Suppressor macrophage treated with lipopolysaccharide for 1 hour (primary cell): Measurements from ENCODE around the gene RUSF1.
A peak's percentile ranks its signal among the peaks of the same experiment; 100 is the strongest.
"Not testable (repeated sequence)": the region's sequence is repeated elsewhere in the genome, so short reads cannot be mapped to it uniquely, and the experiment has no call there.

Experiments used
- DNase-seq, 3 donors: peaks; one replicate each; pipeline ENCODE4 v3.0.0-alpha.2; 2020 to 2022

Gene RUSF1

DNA sequence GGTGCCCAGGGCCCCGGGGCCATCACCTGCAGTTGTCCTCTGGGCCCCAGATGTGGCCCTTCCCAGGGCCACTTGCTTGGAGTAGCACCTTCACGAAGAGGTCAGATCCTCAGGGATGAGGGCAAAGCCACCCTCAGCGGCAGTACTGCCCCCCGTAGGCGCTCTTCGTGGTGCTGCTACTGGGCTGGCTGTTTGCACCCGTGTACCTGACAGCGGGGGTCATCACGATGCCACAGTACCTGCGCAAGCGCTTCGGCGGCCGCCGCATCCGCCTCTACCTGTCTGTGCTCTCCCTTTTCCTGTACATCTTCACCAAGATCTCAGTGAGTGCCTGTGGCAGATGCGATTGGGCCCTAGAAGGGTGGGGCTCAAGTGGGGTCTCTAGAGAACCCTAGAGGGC is 22.6 kb downstream of the RUSF1 start:
- no peak for DNase-seq

DNA sequence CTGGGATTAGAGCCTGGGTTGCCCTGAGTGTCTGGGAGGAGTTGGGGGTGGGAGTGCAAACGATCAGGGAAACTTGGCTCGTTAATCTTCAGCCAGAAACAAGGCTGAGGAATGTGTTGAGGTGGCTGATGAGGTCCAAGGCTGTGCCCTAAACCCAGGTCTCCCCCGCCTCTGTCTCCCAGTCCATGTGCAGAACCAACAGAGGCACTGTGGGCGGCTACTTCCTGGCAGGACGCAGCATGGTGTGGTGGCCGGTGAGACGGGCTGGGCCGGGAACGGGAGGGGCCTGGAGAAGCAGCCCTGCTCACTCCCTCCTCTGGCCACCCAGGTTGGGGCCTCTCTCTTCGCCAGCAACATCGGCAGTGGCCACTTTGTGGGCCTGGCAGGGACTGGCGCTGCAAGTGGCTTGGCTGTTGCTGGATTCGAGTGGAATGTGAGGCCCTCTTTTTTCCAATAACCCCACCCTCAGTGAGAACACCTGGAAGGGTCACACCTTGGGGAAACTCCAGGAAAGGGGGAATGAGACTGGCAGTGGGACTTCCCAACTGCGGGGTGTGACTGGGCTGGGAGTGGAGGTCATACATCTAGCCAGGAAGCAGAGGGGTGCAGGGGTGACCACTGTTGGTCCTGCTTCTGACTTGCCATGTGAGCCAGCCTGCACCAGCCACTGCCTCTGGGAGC is 23.6 kb downstream of the RUSF1 start:
- no peak for DNase-seq

DNA sequence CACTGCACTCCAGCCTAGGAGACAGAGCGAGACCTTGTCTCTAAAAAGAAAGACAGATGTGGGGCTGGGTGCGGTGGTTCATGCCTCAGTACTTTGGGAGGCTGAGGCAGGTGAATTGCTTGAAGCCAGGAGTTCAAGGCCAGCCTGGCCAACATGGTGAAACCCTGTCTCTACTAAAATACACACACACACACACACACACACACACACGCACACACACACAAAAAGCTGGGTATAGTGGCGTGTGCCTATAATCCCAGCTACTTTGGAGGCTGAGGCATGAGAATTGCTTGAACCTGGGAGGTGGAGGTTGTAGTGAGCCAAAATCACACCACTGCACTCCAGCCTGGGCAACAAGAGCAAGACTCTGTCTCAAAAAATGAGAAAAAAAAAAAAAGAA is 24.1 kb downstream of the RUSF1 start:
- DNase-seq = not testable (repeated sequence)

DNA sequence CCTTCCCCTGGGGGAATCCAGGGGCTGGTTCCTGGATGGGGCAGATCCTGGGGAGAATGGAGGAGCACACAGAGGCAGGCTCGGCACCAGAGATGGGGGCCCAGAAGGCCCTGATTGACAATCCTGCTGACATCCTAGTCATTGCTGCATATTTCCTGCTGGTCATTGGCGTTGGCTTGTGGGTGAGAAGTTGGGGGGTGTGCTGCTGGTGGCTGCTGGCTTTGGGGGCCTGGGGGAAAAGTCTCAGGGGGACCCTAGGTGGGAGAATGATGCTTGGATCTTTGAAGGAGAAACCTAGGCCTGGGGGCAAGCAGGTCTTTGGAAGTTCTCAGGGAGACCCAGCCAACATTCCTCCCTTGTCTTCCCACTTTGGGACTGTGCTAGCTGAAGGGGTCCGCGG is 25.1 kb downstream of the RUSF1 start, which contains the start of gene SLC5A2:
Gene SLC5A2 (plus strand): TSS at position 43 of the 400 bp plus-strand sequence. CDS start 14 bp downstream, at position 57.
- no peak for DNase-seq

DNA sequence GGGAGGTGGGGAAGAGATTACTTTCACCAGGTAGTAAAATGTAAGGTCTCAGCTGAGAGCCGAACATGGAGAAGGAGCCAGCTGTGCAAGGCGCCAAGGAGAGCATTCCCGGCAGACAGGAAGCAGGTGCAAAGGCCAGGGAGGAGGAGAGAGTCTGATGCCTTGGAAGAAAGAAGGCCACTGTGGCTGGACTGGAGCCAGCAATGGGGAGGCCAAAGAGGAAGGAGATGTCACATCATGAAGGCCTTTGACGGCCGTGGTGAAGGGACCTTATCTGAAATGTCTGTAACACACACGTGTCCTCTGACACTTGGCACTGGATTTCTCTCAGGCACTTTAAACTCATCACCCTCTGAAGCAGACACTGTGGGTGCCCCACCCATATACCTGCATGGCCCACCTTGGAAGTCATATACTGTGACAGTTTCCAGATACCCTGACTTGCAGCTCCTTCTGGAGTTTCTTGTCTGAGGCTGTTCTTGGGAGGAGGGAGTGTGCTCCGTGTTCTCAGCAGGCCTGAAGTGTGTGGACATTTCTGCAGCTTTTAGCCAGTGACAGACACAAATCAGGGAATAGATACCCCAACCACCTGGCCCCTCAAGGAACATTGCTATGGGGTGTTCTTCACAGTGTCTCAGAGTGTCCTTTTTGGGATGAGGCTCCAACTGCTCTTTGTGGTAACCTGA is 27.2 kb downstream of the RUSF1 start:
- peak in 1 of 3 donors; percentile 34 for DNase-seq

DNA sequence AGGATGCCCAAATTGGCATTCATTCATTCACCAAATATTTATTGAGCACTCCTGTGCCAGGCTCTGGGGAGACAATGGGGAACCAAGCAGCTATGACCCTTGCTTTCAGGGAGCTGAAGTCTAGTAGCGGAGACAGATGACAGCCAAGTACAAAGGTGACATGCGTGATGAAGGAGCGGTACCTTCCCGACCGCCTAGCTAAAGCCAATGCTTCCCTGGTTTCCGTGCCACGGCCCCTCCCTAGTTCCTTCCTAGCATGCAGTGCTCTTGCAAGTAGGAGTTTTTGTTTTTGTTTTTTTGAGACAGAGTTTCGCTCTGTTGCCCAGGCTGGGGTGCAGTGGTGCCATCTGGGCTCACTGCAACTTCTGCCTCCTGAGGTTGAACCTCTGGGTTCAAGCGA is 28.4 kb downstream of the RUSF1 start:
- DNase-seq = no peak

DNA sequence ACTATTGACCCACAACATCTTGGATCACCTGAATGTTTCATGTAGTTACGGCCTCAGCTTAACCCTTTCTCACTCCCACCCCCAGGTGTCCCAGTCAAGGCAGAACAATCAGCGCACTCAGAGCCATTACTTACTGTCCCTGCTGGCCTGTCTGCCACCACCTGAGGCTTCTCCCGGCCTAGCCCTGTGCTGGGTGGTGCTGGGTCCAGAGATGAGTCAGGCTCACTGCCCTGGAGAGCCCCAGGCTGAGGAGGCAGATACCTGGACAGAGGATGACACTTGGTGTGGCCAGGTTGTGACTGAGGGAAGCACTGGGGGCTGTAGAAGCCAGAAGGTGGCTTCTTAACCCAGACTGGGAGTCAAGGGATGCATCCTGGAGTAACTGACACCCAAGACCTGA is 29.2 kb downstream of the RUSF1 start:
- DNase-seq = no peak

DNA sequence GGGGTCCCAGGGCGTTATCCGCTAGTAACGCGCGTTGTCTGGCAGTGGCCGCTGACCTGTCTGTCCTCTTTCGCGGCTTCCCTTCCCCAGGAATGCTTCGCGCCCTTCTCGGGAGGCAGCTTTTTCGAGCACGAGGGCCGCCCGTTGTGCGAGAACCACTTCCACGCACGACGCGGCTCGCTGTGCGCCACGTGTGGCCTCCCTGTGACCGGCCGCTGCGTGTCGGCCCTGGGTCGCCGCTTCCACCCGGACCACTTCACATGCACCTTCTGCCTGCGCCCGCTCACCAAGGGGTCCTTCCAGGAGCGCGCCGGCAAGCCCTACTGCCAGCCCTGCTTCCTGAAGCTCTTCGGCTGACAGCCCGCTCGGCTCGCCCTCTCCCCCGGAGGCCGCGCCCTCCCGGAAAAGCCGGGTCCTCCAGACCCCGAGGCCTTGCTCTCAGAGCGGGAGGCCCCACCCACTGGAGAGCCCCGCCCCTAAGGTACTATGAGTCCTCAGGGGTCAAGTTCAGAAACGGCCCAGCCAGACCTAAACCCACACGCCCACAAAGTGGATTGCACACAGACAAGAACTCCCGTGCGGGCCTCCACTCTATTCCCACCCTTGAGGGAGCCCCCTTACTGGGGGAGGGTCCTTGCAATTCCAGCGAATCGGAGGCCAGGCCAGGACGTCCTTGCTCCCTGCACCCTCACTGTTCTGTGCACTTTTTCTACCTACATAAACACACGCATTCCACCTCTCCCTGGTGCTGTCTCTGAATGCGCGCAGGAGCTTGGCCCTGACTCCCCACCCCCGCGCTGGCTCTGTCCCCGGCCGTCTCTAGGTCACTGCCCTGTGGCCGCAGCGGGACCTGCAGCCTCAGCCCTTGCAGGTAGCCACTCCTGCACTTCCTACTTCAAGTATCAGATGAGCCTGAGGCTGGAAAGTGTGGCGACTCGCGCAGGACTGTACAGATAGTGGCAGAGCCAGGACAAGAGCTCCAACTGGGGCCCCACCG is 30.7 kb downstream of the RUSF1 start:
- peak in 2 of 3 donors; percentile 27 to 29 for DNase-seq

DNA sequence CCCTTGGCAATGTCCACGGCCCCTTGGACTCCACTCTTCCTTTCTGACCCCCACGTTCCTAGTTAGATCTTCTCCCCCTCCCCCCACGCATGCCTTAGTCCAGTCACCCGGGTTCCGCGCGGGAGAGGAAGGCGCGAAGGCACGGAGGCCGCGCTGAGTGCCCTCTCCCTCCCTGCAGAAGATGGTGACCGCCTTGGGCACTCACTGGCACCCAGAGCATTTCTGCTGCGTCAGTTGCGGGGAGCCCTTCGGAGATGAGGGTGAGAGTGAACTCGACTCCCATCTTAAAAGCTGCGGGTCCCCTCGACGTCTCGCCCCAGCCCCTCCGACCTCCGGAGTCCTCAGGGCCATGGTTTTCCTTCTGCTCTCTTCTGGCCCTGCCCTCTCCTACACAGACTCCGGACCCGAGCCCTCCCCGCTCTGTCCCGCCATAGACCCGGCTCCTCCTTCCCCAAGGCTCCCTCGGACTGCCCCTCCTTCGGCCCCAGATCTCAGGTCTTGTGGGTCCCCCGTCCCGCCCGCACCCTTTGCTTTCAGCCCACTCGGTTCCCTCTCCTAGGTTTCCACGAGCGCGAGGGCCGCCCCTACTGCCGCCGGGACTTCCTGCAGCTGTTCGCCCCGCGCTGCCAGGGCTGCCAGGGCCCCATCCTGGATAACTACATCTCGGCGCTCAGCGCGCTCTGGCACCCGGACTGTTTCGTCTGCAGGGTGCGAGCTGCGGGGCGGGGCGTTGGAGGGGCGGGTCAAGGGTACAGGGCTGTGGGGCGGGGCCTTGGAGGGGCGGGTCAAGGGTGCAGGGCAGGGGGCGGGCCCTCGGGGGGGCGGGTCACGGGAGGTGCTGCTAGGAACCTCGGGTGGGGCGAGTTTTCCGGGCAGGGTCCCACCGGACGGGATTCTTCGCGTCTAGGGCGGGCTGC is 31.6 kb downstream of the RUSF1 start:
- peak; percentile 68 to 92 (median 79) for DNase-seq

DNA sequence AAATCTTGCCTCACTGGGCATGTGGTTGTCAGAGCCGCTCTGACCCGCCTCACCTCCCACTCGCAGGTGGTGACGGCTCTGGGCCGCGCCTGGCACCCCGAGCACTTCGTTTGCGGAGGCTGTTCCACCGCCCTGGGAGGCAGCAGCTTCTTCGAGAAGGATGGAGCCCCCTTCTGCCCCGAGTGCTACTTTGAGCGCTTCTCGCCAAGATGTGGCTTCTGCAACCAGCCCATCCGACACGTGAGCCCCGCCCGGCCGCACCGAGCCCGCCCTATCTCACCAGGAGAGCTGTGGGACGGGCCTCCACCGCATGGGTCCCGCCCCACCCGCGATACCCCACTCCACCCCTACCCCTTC is 32.3 kb downstream of the RUSF1 start:
- no peak for DNase-seq

DNA sequence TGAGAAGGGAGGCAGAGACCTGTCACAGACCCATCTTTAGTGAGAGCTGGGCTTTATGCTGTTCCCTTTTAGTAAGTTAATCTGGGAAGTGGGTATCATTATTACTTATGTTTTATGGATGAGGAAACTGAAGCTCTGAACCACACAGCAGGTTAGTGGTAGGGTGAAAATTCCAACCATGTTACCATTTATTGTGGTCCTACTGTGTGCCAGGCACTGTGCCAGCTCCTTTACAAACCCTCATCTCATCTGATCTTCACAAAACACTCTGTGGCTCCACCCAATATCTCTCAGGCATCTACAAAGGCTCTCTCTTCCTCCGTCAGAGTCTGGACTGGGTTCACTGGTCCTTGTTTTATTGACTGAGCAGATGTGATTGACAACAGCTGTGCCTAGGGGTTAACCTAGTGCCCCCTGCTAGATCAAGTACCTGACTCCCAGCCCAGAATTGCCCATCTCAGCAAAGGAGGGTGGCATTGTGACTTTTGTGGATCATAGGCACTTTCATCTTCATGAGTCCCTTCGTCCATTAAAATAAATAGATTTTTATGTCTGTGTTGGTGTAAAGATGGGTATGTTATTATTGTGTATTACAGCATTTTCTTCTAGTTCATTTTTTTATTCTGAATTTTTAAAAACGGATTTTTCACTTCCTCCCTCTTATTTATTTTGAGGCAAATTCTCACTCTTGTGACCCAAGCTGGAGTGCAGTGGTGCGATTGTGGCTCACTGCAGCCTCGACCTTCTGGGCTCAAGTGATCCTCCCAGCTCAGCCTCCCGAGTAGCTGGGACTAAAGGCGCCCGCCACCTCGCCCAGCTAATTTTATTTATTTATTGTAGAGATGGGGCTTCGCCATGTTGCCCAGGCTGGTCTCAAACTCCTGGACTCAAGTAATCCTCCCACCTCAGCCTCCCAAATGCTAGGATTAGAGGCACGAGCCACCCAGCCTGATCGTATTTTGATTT is 33.1 kb downstream of the RUSF1 start:
- no peak for DNase-seq

DNA sequence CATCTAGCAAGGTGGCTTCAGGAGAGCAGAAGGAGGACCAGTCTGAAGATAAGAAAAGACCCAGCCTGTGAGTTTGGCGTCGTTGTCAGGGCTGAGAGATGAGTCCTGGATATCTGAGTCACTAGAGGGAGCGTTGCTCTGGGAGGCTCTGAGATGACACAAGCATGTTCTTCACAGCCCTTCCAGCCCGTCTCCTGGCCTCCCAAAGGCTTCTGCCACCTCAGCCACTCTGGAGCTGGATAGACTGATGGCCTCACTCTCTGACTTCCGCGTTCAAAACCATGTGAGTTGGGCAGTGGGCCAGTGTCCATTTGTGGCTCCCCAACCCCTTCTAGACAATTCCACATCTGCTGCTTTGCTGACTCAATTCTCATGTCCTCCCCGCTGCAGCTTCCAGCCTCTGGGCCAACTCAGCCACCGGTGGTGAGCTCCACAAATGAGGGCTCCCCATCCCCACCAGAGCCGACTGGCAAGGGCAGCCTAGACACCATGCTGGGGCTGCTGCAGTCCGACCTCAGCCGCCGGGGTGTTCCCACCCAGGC is 33.9 kb downstream of the RUSF1 start:
- DNase-seq = peak; percentile 29 to 41 (median 32)

DNA sequence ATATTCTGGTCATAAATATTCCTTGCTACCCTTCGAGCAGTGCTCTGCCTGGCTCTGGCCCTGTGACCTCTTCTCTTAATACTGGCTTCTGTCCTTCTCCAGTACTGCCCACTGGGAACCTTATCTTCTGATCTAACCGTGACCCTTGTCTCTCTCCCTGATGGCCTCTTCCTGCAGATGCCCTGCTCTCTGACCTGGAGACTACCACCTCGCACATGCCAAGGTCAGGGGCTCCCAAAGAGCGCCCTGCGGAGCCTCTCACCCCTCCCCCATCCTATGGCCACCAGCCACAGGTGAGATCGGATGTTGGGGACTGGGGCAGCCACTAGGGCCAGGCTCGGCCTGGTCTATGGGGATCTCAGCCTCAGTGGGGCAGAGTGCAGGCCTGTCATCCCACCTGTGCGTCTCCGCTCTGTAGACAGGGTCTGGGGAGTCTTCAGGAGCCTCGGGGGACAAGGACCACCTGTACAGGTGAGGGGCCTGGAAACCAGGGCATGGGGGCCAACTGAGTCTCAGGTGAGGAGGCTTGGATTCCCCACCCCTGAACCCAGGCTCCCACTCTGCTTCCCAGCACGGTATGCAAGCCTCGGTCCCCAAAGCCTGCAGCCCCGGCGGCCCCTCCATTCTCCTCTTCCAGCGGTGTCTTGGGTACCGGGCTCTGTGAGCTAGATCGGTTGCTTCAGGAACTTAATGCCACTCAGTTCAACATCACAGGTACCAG is 34.8 kb downstream of the RUSF1 start:
- no peak for DNase-seq

DNA sequence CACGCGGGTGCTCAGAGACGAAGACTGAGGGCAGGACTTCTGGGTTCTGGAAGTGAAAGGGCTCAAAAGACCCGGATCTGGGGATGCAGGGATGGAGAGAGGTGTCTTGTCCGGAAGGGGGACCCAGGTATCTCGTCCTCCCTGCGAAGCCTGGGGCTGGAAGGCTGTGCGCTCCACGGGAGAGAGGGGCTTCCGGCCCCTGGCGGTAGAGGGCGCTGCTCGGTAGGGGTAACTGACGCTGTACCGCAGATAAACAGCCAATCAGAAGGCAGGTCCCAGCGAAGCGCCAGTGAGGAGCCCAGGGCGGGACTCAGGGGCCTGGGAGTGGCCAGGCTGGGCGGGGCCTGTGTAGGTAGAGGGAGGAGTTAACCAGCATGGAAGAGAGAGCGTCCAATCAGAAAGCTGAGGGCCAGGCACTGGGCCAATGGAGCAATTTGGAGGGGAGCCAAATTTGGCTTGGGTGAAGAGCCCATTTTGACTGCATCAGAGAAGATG is 35.4 kb downstream of the RUSF1 start:
- DNase-seq = peak; percentile 55 to 62 (median 56)

DNA sequence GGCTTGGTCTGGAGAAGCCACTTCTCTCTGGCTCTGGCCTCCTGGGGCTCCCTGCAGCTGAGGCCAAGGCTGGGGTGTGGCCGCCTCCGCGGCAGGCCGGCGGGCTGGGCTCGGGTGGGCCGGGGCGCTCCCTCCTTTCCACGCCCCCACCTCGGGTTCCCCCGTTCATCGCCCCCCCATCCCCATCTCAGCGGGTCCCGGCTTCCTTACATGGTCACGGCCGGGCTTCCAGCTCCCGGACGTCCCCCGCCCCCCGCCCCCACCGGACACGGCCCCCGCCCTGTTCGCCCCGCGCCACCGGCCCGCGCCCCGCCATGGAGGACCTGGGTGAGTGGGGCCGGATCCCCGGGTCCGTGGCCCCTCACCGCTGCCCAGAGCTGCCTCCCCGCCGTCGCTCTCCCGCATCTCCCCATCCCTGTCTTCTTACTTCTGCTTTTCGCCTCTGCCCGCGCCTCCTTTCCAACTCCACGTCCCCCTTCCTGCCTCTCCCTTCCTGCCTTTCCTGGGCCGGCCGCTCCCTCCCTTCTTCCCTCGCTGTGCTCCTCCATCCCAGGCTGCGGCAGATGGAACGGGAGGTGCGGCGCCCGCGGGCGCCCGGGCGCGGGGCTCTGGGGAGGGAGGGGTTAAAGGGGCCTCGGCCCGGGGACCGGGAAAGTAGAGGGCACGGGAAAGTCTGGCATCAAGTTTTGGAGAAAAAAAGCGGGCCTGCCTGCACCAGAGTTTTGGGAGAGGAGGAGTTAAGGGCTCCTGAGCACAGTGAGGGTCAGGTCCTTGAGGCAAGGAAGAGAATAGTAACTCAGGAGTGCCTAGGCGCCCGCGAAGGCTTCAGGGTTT is 36.1 kb downstream of the RUSF1 start, which contains the start of gene TGFB1I1:
Gene TGFB1I1 (plus strand): TSS at position 278 of the 834 bp plus-strand sequence. CDS start 37 bp downstream, at position 315.
- peak in 1 of 3 donors; percentile 42 for DNase-seq

DNA sequence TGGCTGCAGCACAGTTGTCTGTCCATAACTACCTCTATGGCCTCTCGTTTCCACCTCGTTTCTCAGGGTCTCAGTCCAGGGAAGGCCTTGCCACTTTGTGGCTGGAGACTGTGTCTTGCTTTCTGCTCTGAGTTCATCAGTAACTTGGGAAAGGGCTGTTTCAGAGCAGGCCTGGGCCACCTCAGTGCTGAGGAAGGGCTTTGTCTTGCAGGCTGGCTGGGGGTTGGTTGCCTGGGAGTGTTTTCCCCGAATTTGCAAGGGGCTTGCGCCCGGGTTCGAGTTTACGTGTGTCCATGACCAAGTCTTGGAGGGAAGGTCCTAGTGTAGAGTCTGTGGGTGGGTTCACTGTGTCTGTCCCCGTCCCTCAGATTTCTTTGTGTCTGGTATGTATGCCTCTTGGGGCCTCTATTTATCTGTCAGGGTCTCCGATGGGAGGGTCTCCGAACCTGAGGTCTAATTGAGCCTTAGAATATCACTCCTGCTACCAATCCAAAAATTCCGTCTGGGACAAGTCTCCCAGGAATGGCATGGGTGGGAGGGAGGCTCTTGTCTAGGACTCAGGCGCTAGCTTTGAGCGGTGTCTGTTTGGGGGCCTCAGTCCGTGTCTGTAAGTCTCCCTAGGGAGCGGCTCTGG is 36.8 kb downstream of the RUSF1 start:
- DNase-seq = no peak

DNA sequence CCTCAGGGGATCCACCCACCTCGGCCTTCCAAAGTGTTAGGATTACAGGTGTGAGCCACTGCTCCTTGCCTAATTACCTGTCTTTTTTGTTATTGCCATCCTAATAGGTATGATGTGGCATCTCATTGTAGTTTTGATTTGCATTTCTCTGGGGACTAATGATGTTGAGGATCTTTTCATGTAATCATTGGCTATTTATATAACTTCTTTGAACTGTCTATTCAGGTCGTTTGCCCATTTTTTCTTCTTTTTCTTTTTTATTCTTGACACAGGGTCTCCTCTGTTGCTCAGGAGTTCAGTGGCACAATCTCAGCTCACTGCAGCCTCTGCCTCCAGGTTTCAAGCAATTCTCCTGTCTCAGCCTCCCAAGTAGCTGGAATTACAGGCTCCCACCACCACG is 37.6 kb downstream of the RUSF1 start:
- no peak for DNase-seq

DNA sequence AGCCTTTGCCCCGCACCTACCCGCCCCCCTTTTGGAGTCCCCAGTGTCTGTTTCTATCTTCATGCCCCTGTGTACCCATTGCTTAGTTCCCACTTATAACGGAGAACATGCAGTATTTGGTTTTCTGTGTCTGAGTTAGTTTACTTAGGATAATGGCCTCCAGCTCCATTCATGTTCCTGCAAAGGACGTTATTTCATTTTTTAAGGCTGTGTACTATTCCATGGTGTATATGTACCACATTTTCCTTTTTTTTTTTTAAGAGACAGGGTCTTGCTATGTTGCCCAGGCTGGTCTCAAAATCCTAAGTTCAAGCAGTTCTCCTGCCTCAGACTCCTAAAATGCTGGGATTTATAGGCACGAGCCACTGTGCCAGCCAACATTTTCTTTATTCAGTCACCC is 40.3 kb downstream of the RUSF1 start:
- no peak for DNase-seq
